HepG2 (cell line): ENCODE data around the gene CLEC20A. TPM values are rescaled to one million over a fixed set of nuclear protein-coding genes. Genes with fewer than 3 reads are reported as not detected.

Experiments used
- ATAC-seq: fragments of 200-7000 bp; cut with Tn5 transposase; 3 replicates; pipeline ENCODE4 v1.9.1; 2020; ENCODE audit warnings: mild to moderate bottlenecking, moderate library complexity
- BruUV-seq: library from RNA; stranded (reverse); fragments of 400-500 nt; replicated peaks from 2 replicates; lab custom pipeline; 2021; lab: Mats Ljungman, UMichigan
- CTCF ChIA-PET: fragments of 300-600 bp; formaldehyde crosslinking; extraction: SDS; loops from one replicate; lab custom pipeline; 2021; ENCODE audit warnings: low total read pairs, inconsistent platforms, low intra/inter-chr PET ratio; lab: Yijun Ruan, JAX
- POLR2A ChIA-PET: fragments of 350-600 bp; sonication (Branson Sonifier 250); formaldehyde crosslinking; loops from one replicate; lab custom pipeline; 2020; ENCODE audit warnings: antibody characterized with exemption, inconsistent platforms; lab: Yijun Ruan, JAX
- DNase-seq: peaks from one replicate; pipeline ENCODE4 v3.0.0-alpha.2; 2015; ENCODE audit warnings: low spot score
- FAIRE-seq: peaks from 3 replicates; lab custom pipeline; 2011; peaks lifted over from hg19 to GRCh38; lab: Jason Lieb, UNC
- H2AFZ ChIP-seq: one replicate; pipeline ENCODE4 v1.6.1; 2011; ENCODE audit warnings: low read length, inconsistent platforms
- H3K27ac ChIP-seq: fragments of 300-600 bp; 3 replicates; pipeline ENCODE4 v1.8.0; 2011; ENCODE audit warnings: mixed run types, mild to moderate bottlenecking, mixed read lengths, low read length, inconsistent platforms; ENCODE audit not compliant: insufficient read depth; ENCODE audit errors: extremely low read length
- H3K27me3 ChIP-seq, 2 experiments: fragments of 200-600 bp in 1 of 2; 2 replicates in 1 of 2; 3 replicates in 1 of 2; pipeline versions ENCODE4 v1.6.0 to v1.8.0; 2011; ENCODE audit warnings: low read length in 2 of 2, mild to moderate bottlenecking in 2 of 2, moderate library complexity in 2 of 2, inconsistent platforms in 1 of 2; ENCODE audit not compliant: insufficient read depth in 2 of 2, control insufficient read depth in 1 of 2
- H3K36me3 ChIP-seq, 2 experiments: fragments of 200-600 bp in 1 of 2; replicated peaks in 1 of 2; 2 replicates in 1 of 2; 3 replicates in 1 of 2; pipeline versions ENCODE4 v1.5.1 to v1.8.0; 2011; ENCODE audit warnings: low read length in 2 of 2, inconsistent platforms in 1 of 2; ENCODE audit not compliant: insufficient read depth in 2 of 2, control insufficient read depth in 1 of 2
- H3K4me1 ChIP-seq: 2 replicates; pipeline ENCODE4 v1.5.1; 2012; ENCODE audit warnings: low read length, inconsistent platforms; ENCODE audit not compliant: insufficient read depth
- H3K4me2 ChIP-seq: 2 replicates; pipeline ENCODE4 v1.6.0; 2011; ENCODE audit warnings: low read depth, low read length, inconsistent platforms
- H3K4me3 ChIP-seq, 3 experiments: fragments of 200-600 bp in 1 of 3; sonication (generic), shearing (Covaris generic) in 1 of 3; replicated peaks in 1 of 3; 2 replicates each; pipeline ENCODE4 v1.5.1; 2011 to 2016; ENCODE audit warnings: low read length in 3 of 3, inconsistent platforms in 2 of 3, low read depth in 2 of 3, mild to moderate bottlenecking in 2 of 3, control low read depth in 1 of 3, mixed read lengths in 1 of 3; ENCODE audit not compliant: insufficient read depth in 1 of 3
- H3K79me2 ChIP-seq: one replicate; pipeline ENCODE4 v1.6.1; 2011; ENCODE audit warnings: low read length, inconsistent platforms; ENCODE audit not compliant: insufficient read depth
- H3K9ac ChIP-seq: 2 replicates; pipeline ENCODE4 v1.6.0; 2011; ENCODE audit warnings: mild to moderate bottlenecking, low read depth, low read length, inconsistent platforms; ENCODE audit not compliant: insufficient read depth
- H3K9me3 ChIP-seq: 2 replicates; pipeline ENCODE4 v1.5.1; 2012; ENCODE audit warnings: mild to moderate bottlenecking, low read length
- H4K20me1 ChIP-seq: 2 replicates; pipeline ENCODE4 v1.6.0; 2011; ENCODE audit warnings: inconsistent platforms, mild to moderate bottlenecking, low read length, moderate library complexity; ENCODE audit not compliant: insufficient read depth
- FOXP1 ChIP-seq, 2 experiments: fragments of 450-650 bp in 1 of 2; IDR thresholded peaks; 2 replicates each; pipeline ENCODE4 v1.6.1; 2017 to 2018; ENCODE audit warnings: antibody characterized with exemption in 1 of 2
- HHEX ChIP-seq: IDR thresholded peaks from 2 replicates; pipeline ENCODE4 v1.6.1; 2016; ENCODE audit warnings: control low read depth
- HNF4G ChIP-seq, 2 experiments: sonication (generic) in 1 of 2; formaldehyde crosslinking in 1 of 2; IDR thresholded peaks; 2 replicates each; pipeline versions ENCODE4 v1.4.0 to v1.6.1; 2011 to 2020; ENCODE audit warnings: borderline replicate concordance in 2 of 2, low read depth in 2 of 2, mild to moderate bottlenecking in 2 of 2, low read length in 1 of 2, missing genetic modification reagents in 1 of 2, moderate library complexity in 1 of 2
- KAT7 ChIP-seq: IDR thresholded peaks from 2 replicates; pipeline ENCODE4 v1.6.1; 2018; ENCODE audit warnings: borderline replicate concordance, missing compliant biosample characterization
- MXI1 ChIP-seq: IDR thresholded peaks from 3 replicates; pipeline ENCODE4 v1.6.1; 2012; ENCODE audit warnings: low read depth, low read length, inconsistent platforms, borderline replicate concordance
- SNAPC5 ChIP-seq: sonication (generic); formaldehyde crosslinking; IDR thresholded peaks from 2 replicates; pipeline ENCODE4 v1.8.1; 2023; ENCODE audit warnings: mild to moderate bottlenecking, missing genetic modification reagents, borderline replicate concordance
- ZKSCAN5 ChIP-seq: sonication (generic); formaldehyde crosslinking; IDR thresholded peaks from 2 replicates; pipeline ENCODE4 v1.5.1; 2020; ENCODE audit warnings: mild to moderate bottlenecking, missing genetic modification reagents
- ZNF260 ChIP-seq: sonication (generic); formaldehyde crosslinking; IDR thresholded peaks from 2 replicates; pipeline ENCODE4 v1.4.0; 2020; ENCODE audit warnings: missing genetic modification reagents, low read depth, mild to moderate bottlenecking, borderline replicate concordance
- ZNF616 ChIP-seq: sonication (generic); formaldehyde crosslinking; IDR thresholded peaks from 2 replicates; pipeline ENCODE4 v1.5.0; 2020; ENCODE audit warnings: low read depth, mild to moderate bottlenecking, missing genetic modification reagents
- ZSCAN30 ChIP-seq: sonication (generic); formaldehyde crosslinking; IDR thresholded peaks from 2 replicates; pipeline ENCODE4 v1.5.0; 2020; ENCODE audit warnings: mild to moderate bottlenecking, missing genetic modification reagents
- WGBS: methylation state at CpG from one replicate; pipeline ENCODE4 v1.1.6; 2017; ENCODE audit warnings: low lambda C conversion rate; 5-methylcytosine and 5-hydroxymethylcytosine counted together
- in situ Hi-C: cut with HindIII; loops from 2 replicates; pipeline ENCODE4 v1.10.0; 2017; ENCODE audit warnings: low pct_unique_long_range_greater_than_20kb; ENCODE audit not compliant: extremely low pct_ligation_motif_present
- intact Hi-C: fragments of 100-400 bp; cut with micrococcal nuclease; formaldehyde crosslinking; loops from one replicate; pipeline ENCODE4 v1.10.0; 2022; ENCODE audit not compliant: unreplicated experiment
- polyA plus RNA-seq, 8 experiments: library from polyadenylated mRNA; depleted of rRNA in 3 of 8; stranded (reverse) in 7 of 8; unstranded in 1 of 8; fragments of >200 nt; fragmentation: Illumina TruSeq in 4 of 8; extraction: Trizol in 4 of 8; gene quantifications; 2 replicates each; pipeline versions ENCODE4 v1.2.1 to v1.2.3, GENCODE V29; 2011 to 2016; ENCODE audit warnings: low read depth in 4 of 8, missing spikeins in 1 of 8, mixed read lengths in 1 of 8; ENCODE audit not compliant: insufficient read depth in 1 of 8
- total RNA-seq, 5 experiments: library from RNA; depleted of rRNA; stranded (reverse); fragments of >200 nt; fragmentation: Illumina TruSeq; extraction: Trizol; gene quantifications; 2 replicates each; pipeline ENCODE4 v1.2.3, GENCODE V29; 2016; ENCODE audit warnings: low read depth in 1 of 5
- TF ChIP-seq, protein P1 (sequence below): sonication (generic); formaldehyde crosslinking; conservative IDR thresholded peaks from 2 replicates; pipeline ENCODE4 v1.4.0; 2020; ENCODE audit warnings: mild to moderate bottlenecking, missing genetic modification reagents, moderate library complexity

CLEC20A gene
- total and polyA plus RNA-seq, 2 of the 13 experiments (the other 11 are each of a cell fraction or from before 2014, with no cell fraction given) = not detected

- no peak for TF ChIP-seq SNAPC5 (CRISPR knock-in tag)
- TF ChIP-seq HNF4G (IDR thresholded peaks at IDR 0.05; ENCODE audit: borderline replicate concordance, low read depth, low read length) = no peak
- TF ChIP-seq HNF4G (CRISPR knock-in tag; IDR thresholded peaks at IDR 0.05; ENCODE audit: borderline replicate concordance, low read depth) = no peak
- no peak for TF ChIP-seq ZNF616 (CRISPR knock-in tag)
- TF ChIP-seq ZNF260 (CRISPR knock-in tag) = no peak
- no peak for TF ChIP-seq ZSCAN30
Observed at GRCh38 chr1:178500936-178501554, 4.3 kb upstream of the CLEC20A start (continued).

GRCh38 chr1:178500091-178500770 lies 3.5 kb upstream of the CLEC20A start:
- H3K4me2 ChIP-seq = peak overlapping the region; percentile 38
- peak overlapping the region in 1 of 3 experiments; percentile 23; a peak in 2 of 6 replicates for H3K4me3 ChIP-seq
- H3K27ac ChIP-seq = no peak overlapping the region
- TF ChIP-seq KAT7 (CRISPR knock-in tag) (no peak), ZKSCAN5 (CRISPR knock-in tag) (no peak), MXI1 (no peak), HHEX (CRISPR knock-in tag) (no peak), FOXP1 (IDR thresholded peaks at IDR 0.05) (no peak), FOXP1 (CRISPR knock-in tag; IDR thresholded peaks at IDR 0.05) (no peak)
- TF ChIP-seq, protein P1, sequence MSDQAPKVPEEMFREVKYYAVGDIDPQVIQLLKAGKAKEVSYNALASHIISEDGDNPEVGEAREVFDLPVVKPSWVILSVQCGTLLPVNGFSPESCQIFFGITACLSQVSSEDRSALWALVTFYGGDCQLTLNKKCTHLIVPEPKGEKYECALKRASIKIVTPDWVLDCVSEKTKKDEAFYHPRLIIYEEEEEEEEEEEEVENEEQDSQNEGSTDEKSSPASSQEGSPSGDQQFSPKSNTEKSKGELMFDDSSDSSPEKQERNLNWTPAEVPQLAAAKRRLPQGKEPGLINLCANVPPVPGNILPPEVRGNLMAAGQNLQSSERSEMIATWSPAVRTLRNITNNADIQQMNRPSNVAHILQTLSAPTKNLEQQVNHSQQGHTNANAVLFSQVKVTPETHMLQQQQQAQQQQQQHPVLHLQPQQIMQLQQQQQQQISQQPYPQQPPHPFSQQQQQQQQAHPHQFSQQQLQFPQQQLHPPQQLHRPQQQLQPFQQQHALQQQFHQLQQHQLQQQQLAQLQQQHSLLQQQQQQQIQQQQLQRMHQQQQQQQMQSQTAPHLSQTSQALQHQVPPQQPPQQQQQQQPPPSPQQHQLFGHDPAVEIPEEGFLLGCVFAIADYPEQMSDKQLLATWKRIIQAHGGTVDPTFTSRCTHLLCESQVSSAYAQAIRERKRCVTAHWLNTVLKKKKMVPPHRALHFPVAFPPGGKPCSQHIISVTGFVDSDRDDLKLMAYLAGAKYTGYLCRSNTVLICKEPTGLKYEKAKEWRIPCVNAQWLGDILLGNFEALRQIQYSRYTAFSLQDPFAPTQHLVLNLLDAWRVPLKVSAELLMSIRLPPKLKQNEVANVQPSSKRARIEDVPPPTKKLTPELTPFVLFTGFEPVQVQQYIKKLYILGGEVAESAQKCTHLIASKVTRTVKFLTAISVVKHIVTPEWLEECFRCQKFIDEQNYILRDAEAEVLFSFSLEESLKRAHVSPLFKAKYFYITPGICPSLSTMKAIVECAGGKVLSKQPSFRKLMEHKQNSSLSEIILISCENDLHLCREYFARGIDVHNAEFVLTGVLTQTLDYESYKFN (CRISPR knock-in tag) = no peak
- TF ChIP-seq, all 625 proteins: peak for 0
- Histone ChIP-seq H3K4me1 (peaks cover 9% of the 10 kb centered on the region; the same call in 1 of the 2 replicates), H3K36me3 (no peaks in the 10 kb centered on the region), H4K20me1 (no peaks in the 10 kb centered on the region), H3K9ac (no peak overlapping the region), H2AFZ (no peak overlapping the region), H3K27me3 (peaks cover 0 to 20% of the 10 kb centered on the region in 2 experiments; a peak in 3 of 5 replicates), H3K9me3 (no peaks in the 10 kb centered on the region), H3K79me2 (no peaks in the 10 kb centered on the region)
- BruUV-seq = no TSS peak
- FAIRE-seq (no peak), ATAC-seq (peak; percentile 63), DNase-seq (no peak)
- 45% methylated on average over 11 of the region's 11 CpGs for WGBS
- in situ Hi-C loops (loop anchor here (10.0 kb wide), 1 partner anchor 205 kb away; no protein-coding TSS in a partner anchor), intact Hi-C loops (loop anchor here (2.0 kb wide), 2 partner anchors 189 to 199 kb away; no protein-coding TSS in a partner anchor)
- ChIA-PET POLR2A (no interaction called here), CTCF (interaction anchor here (1.2 kb wide), 1 partner anchor 253 kb away, joined by 3 read pairs; no protein-coding TSS in a partner anchor)
